C4-2B (cell line): Measurements from ENCODE around the gene CMYA5.

Experiments
- H3K27ac ChIP-seq: fragments of 450-650 bp; 2 replicates; pipeline ENCODE4 v1.5.1; 2017
- ZFX ChIP-seq: fragments of 450-650 bp; IDR thresholded peaks from 2 replicates; pipeline ENCODE4 v1.6.1; 2017
- TF ChIP-seq, protein P1 (sequence below): fragments of 450-650 bp; conservative IDR thresholded peaks from 2 replicates; pipeline ENCODE4 v1.5.1; 2017; ENCODE audit warnings: mild to moderate bottlenecking

CMYA5 gene

DNA sequence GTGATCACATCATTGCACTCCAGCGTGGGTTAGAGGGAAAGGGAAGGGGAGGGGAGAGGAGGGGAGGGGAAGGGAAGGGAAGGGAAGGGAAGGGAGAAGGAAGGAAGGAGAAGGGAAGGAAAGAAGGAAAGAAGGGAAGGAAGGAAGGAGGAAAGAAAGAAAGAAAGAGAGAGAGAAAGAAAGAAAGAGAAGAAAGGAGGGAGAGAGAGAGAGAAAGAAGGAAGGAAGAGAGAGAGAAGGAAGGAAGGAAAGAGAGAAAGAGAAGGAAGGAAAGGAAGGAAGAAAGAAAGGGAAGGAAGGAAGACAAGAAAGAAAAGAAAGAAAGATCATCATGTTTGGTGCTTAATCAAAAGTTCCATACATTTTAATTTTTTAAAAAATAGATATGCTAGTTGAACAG is 136.2 kb downstream of the CMYA5 start:
- no peak for TF ChIP-seq ZFX
- TF ChIP-seq, protein P1, sequence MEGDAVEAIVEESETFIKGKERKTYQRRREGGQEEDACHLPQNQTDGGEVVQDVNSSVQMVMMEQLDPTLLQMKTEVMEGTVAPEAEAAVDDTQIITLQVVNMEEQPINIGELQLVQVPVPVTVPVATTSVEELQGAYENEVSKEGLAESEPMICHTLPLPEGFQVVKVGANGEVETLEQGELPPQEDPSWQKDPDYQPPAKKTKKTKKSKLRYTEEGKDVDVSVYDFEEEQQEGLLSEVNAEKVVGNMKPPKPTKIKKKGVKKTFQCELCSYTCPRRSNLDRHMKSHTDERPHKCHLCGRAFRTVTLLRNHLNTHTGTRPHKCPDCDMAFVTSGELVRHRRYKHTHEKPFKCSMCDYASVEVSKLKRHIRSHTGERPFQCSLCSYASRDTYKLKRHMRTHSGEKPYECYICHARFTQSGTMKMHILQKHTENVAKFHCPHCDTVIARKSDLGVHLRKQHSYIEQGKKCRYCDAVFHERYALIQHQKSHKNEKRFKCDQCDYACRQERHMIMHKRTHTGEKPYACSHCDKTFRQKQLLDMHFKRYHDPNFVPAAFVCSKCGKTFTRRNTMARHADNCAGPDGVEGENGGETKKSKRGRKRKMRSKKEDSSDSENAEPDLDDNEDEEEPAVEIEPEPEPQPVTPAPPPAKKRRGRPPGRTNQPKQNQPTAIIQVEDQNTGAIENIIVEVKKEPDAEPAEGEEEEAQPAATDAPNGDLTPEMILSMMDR = no peak
- no peak overlapping the region for H3K27ac ChIP-seq

DNA sequence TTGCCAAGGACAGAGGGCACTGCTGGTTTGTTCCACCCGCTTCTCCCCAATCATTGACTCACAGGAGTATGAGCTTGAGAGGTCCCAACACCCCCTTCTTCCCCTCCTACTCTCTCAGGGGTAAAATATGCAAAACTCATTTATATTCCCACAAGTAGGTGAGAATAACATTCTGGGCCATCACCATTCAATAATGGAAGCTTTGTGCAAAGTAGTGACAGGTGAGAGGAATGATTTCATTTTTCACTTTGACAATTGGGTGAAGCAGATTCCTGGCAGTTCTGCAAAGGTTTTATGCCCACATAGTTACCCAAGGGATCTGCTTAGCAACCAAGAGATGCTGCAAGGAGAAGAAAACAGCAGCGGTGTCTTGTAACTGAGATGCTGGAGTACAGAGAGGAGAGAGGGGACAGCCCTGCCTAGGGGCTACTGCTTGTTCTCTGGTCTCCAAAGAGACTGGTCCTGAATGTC is 137.6 kb downstream of the CMYA5 start:
- no peak overlapping the region for H3K27ac ChIP-seq
- TF ChIP-seq, protein P1 = no peak
- no peak for TF ChIP-seq ZFX

DNA sequence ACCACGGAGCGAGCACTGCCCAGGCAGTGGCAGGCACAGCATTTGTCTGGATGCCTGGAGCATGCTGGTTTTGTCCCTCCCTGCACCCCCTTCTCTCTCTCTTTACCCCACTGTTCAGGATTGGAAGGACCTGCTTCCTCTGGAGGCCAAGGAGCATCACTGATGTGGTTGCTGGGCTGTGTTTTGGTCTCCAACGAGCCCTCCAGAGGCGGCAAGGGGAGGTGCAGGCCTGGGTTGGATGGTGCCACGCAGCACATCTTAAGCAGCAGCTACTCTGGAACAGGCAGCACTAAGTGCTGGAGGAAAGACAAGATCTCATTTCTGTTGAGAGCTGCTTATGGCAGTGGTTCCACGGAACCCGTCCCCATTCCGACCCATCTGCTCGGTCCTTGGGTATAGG is 139.6 kb downstream of the CMYA5 start:
- H3K27ac ChIP-seq = no peak overlapping the region

DNA sequence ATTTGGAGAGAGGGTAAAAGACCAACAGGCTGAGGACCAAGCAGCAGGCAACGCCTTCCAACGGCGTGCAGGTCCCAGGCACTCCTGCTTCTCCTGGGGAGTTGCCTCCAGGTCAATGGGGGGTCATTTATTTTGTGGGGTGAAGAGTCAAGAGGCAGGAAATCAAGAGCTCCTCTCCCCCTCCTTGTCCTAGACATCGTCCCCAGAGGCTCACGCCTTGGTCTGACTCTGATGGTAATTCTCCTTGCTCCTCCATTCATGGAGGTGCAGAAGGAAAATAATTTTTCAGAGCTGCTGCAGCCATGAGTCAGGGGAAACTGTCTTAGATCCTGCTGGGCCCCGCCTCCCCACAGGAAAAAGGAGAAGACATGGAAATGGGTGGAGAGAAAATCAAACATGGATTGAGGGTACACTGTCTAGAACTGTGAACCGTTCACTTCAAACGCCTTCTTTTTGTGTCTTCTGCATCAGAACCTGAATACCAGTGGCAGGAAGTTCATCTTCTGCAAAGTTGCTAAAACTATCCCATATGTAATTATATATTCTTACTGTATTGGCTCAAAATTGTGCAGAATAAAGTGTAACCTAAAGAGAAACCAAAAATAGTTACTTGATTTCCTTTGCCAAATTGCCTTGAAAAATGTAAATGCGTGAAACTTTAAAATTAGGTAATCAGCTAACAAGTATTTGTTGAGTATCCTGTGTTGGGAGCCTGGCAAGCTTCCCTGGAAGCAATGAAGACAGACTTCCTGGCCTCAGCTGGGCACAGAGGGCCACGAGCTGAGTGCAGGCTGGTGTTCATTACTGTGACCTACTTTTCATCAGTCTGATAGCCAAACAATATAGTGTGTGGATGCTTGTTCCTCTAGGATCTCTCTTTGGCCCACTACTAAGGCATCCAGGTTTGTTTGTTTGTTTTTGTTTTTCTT is 142.0 kb downstream of the CMYA5 start:
- TF ChIP-seq ZFX = no peak
- TF ChIP-seq, protein P1 = no peak
- H3K27ac ChIP-seq = no peak overlapping the region

More for the DNA sequence above, 139.6 kb downstream of the CMYA5 start:
- TF ChIP-seq ZFX = no peak
- TF ChIP-seq, protein P1 = peak; percentile 48

DNA sequence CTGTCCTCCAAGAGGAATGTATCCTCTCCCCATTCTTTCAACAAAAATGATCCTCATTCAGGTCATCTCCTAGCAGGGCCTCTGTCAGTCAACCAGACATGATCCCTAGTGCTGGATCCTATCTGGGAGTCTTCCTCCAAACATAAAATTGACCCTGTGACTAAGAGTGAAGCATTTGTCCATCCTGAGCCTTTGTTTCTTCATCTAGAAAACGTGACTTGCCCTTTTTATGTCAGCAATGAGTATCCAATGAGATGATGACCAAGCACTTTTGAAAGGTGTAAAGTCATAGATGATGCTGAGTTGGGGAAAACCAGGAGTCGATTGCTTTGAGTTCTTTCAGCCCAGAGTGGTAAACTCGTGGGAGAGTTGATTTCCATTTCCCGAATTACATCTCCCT is 143.3 kb downstream of the CMYA5 start:
- H3K27ac ChIP-seq = no peak overlapping the region
- TF ChIP-seq, protein P1 = no peak

DNA sequence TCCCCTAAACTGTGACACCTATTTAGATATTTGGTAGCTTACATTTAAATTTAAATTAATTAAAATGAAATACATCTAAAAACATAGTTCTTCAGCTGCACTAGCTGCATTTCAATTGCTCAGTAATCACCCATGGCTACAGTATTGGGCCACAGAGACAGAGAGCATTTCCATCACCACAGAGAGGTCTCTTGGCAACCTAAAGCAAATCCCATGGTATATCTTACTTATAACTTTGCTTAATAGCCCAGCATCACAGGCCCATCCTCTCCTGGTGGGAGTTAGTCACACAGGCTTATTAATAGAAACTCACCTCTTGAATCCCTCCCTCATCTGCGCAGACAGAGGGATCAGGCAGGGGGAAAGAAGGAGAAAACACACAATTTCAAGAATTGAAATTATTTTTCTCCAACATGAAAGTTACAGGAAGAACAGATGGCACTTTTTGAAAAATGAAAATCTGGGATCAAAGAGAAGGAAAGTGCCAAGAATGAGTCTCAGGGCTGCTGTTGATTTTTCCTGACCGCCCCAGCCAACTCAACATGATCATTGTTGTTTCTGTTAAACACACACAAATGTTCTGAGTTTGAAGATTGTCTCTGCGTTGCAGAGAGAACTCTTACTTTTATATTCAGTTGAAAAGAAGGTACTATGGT is 144.6 kb downstream of the CMYA5 start:
- TF ChIP-seq, protein P1 = no peak
- TF ChIP-seq ZFX = no peak
- no peak overlapping the region for H3K27ac ChIP-seq
